Epithelial cell of prostate (primary cell): ENCODE measurements around the gene SLC23A1.

Experiments used
- DNase-seq: peaks from one replicate; pipeline ENCODE4 v3.0.0-alpha.2; 2011; ENCODE audit warnings: low read depth, low spot score
- H3K27ac ChIP-seq: fragments of 450-650 bp; 2 replicates; pipeline ENCODE4 v1.5.1; 2017; ENCODE audit warnings: mild to moderate bottlenecking

The SLC23A1 gene

GRCh38 chr5:139408191-139408590 lies 25.1 kb upstream of the SLC23A1 start:
- DNase-seq, result no peak
- H3K27ac ChIP-seq, result no peak overlapping the region

GRCh38 chr5:139407517-139407916 lies 24.4 kb upstream of the SLC23A1 start:
- no peak for DNase-seq

DNA sequence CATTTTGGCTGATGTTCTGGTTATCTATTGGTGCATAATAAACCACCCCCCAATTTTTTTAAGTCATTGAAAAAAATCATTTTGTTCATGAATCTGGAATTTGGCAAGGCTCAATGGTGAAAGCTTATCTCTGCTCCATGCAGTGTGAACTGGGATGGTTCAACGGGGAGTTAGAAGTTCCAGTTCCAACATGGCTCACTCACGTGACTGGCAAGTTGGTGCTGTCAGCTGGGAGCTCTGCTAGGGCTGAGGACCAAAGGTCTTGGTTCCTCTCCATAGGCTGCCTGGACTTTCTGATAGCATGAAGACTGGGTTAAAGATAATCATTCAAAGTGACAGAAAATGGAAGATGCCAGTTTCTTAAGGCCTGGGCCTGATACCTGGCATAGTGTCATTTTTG lies 23.9 kb upstream of the SLC23A1 start:
- H3K27ac ChIP-seq, result no peak overlapping the region
- DNase-seq, result no peak

More at GRCh38 chr5:139407517-139407916, 24.4 kb upstream of the SLC23A1 start:
- H3K27ac ChIP-seq, result no peak overlapping the region

GRCh38 chr5:139404484-139404840 lies 21.4 kb upstream of the SLC23A1 start:
- no peak for DNase-seq
- peak overlapping the region; percentile 90 for H3K27ac ChIP-seq

- peak within 1 kb of the TSS; percentile 90 for H3K27ac ChIP-seq
- peak; percentile 75 for DNase-seq
These were observed 20.8 kb upstream of the SLC23A1 start, which contains the start of gene SPATA24 for GRCh38 chr5:139403787-139404483. Gene SPATA24, minus strand, starts transcription at chr5:139404089. Its CDS starts 29 bp downstream, at chr5:139404060.

DNA sequence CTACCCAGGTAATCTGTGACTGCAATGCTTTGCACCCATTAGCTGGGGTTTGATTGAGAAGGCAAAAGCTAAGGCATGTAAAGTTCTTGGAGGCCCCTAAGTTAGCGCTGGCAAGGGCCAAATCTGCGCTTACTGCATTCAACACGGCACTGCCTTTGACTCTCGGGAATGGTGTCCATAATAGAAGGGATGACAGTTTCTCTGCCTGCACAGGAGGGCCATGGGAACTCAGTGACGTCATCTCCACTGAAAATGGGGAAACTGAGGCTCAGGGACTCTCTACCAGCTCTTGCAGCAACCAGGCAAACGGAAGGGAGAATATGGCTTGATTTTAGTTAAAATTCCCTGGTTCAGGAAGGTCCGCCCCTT lies 20.3 kb upstream of the SLC23A1 start:
- no peak for DNase-seq
- peak overlapping the region; percentile 90 for H3K27ac ChIP-seq

DNA sequence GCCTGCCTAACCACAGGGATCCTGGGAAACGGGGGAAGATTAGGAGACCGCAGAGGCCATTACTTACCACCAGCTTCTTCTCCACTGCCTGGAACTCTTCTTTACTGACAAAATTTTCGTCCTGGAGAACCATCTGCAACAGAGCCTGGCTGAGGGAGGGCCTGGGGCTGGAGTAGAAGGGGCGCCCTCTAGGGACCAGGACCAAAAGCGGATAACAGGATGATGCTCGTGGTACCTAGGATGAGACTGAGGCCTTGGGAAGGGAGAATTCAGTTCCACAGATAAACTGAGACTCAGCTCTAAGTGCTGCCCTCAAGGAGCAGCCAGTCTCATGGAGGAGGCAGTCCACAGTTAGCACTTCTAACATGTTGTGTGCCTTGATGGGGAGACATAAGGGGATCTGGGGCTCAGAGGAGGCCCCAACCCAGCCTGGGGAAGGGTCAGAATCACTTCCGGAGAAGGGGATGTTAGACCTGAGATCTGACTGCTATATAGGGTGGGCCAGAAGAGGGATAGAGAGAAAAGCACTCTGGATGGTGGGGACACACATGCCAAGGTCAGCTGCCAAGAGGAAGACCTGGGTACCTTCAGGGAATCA lies 19.6 kb upstream of the SLC23A1 start:
- peak overlapping the region; percentile 90 for H3K27ac ChIP-seq
- no peak for DNase-seq

DNA sequence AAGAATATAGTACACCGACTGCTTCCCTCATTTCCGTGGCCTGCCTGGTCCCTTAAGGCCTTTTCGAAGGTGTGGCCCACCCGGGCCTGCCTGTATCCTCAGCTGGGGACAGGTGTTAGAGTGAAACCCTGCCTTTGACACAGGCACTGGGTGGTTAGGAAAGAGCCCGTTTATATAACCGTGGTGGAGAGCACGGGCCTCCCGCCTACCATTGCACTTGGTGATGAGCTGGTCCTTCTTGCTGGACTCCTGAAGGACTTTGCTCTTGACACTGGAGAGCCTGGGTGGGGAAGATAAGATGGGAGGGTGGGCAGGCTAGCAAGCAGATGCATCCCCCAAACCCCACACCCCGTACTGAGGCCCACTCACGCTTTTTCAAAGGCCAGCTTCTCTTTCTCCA lies 18.4 kb upstream of the SLC23A1 start:
- DNase-seq, result no peak
- H3K27ac ChIP-seq, result no peak overlapping the region

GRCh38 chr5:139399501-139400121 lies 16.5 kb upstream of the SLC23A1 start:
- H3K27ac ChIP-seq, result no peak overlapping the region
- DNase-seq, result no peak

DNA sequence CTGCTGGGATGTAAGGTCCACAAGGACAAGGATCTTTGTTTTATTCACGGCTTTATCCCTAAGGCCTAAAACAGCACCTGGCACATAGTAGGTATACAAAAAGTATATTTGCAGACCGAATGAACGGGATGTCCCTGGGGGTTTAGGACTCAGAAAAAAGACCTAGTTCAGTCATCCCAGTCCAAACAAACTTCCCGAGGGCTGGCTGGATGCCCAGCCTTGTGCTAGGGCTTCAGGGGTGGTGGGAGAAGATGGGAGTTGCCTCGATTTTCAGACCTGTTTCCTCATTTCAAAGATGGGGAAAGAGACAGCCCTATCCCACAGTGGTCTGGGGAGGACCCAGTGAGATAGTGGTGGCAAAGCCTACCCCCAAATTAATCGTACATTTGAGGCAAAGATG lies 14.8 kb upstream of the SLC23A1 start:
- DNase-seq, result no peak
- H3K27ac ChIP-seq, result no peak overlapping the region

DNA sequence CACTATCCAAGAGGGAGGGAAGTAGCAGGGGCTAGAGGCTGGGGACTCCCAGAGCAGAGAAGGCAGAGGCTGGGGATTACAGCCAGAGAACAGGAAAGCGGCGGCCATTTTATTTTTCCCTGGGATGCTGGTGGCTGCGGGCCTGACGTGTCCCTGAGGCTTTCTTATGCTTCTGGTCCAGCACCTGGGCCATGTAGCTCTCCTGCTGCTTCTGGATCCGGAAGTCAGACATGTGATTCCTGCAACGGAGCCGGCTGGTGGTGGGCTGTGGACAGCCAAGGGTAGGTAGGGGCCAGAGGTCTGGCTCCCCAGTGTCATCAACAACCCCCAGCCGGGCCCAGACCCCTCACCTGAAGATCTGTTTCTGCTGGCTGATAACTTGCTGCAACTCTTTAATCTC lies 13.6 kb upstream of the SLC23A1 start:
- no peak for DNase-seq
- H3K27ac ChIP-seq, result no peak overlapping the region

- no peak for DNase-seq
- no peak overlapping the region for H3K27ac ChIP-seq
These were observed 12.9 kb upstream of the SLC23A1 start for GRCh38 chr5:139395844-139396640.

DNA sequence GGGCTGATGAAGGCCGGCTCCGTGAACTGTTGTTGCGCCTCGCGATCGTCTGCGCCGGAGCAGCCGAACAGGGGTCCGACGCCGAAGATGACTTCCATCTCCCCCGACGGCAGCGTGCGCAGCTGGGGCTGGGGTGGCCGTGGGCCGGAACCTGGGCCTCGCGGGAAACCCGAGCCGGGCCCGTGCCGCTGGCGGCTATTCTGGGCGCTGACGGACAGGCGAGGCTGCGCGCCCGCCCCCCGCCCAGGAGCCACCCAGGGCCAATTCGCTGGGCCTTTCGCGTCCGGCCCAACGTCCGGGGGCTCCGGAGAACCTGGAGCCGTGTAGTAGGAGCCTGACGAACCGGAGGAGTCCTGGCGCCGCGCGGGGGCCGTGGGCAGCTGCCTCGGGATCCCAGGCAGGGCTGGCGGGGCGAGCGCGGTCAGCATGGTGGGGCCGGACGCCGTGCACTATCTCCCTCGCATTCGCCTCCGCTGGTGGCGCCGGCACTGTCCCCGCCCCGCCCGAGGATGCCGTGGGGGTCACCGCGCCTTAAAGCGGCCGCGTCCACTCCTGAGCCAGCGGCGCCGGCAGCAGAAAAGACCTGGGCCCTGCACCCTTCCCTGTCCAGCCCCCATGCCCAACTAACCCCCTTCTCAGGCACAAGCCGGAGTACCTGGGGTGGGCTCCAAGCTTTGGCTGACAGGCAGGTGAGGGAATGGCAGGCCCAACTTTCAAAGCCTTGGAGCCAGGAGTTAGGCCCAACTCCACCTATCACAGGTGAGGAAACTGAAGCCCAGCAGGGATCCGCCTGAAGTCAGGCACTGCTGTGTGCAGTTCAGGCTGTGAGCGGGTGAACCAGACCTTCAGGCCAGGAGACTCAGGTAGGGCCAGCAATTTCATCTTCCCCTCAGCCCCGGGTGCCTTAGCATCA lies 11.8 kb upstream of the SLC23A1 start, which contains the start of gene PROB1:
Gene PROB1, minus strand, starts transcription at position 451 of the 913 bp plus-strand sequence. Its CDS starts 23 bp downstream, at position 428.
- no peak within 1 kb of the TSS for H3K27ac ChIP-seq
- DNase-seq, result no peak

GRCh38 chr5:139394123-139394653 lies 11.1 kb upstream of the SLC23A1 start:
- no peak overlapping the region for H3K27ac ChIP-seq
- no peak for DNase-seq

- no peak overlapping the region for H3K27ac ChIP-seq
- no peak for DNase-seq
These were observed 10.5 kb upstream of the SLC23A1 start for GRCh38 chr5:139393497-139394122.

DNA sequence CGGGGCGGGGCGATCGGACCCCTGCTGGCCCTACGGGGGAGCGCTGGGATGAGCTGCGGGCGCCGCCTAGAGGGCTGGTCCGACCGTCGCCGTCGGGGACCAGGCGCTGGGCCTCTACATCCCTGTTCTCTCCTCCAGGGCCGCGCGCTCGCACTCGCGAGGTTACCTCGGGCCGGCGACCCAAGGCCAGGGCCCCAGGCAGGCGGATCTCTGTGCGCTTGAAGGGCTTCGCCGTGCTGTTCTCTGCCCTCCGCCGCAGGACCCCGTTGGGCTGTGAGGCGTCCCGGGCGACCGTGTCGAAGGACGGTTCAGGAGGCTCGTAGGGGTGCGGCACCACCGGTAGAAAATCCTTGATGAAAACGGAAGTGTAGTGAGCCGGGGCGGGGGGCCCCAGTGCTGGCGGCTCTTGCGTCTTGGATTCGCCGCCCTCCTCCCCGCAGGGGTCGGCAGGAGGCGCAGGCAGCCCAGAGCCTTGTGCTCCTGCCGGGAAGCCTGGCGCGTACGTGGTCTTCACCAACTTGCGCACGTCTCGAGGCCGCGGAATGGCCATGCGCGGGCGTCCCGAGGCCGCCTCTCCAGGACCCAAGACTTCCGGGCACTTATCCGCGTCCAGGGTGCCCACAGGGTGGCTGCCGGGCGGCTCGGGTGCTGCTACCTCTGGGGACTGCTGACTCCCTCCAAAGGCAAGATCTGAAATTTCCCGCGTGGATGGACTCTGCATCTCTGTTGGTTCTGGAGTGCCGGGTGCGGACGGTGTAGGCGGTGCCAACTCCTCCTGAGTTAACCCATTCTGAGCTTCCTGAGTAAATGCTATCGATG lies 9.8 kb upstream of the SLC23A1 start:
- no peak for DNase-seq
- peak overlapping the region; percentile 85 for H3K27ac ChIP-seq

- peak overlapping the region; percentile 85 for H3K27ac ChIP-seq
- DNase-seq, result no peak
These were observed 9.2 kb upstream of the SLC23A1 start for GRCh38 chr5:139392324-139392677.
